NCI-H1417 treated with DMSO at 0.1 percent for 48 hours (cell line): Measurements from ENCODE around the gene PAPPA.

Source experiments
- DNase-seq: peaks from one replicate; lab custom pipeline; 2025; lab: John Stamatoyannopoulos, UW

Gene PAPPA

GRCh38 chr9:116422119-116422979, 268.8 kb downstream of the PAPPA start:
- DNase-seq, result no peak

- no peak for DNase-seq
Measured at GRCh38 chr9:116423149-116423548, 269.6 kb downstream of the PAPPA start.

DNA sequence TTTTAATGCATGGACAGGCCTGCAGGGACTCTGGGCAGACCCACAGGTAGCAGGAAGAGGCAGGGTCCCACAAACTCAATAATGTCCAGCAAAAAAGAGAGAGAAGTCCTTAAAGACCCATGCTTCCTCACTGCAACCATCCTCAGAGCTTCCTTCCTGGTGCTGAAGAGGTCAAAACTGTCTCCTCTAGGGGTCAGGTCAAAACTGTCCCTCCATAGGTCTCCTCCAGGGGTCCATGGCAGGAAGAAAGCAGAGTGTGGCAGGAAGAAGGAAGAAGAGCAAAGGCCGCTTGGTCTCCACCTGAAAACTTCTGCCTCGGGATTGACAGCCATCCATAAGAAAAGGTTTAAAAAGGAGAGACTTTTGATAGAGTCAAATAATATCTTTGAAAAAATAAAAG, 271.7 kb downstream of the PAPPA start:
- no peak for DNase-seq

- DNase-seq, result no peak
Measured at GRCh38 chr9:116430849-116431248, 277.3 kb downstream of the PAPPA start.

DNA sequence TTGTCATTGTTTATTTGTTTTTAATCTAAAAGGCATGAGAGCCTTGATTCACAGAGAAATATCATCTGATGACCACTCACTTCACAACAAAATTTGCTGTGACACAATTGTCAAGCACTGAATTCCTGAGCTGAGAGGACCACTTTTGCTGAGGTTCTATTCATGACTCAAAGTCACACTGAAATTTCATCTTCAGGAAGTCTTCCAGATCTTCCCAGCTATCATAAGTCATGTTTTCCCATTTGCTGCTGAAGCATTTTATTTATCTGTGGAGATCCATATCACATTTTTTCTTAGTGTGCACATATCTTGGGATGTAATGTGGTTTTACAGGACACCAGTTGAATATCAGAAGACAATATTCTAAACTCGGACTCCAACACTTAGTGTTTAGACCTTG, 278.5 kb downstream of the PAPPA start:
- DNase-seq, result no peak

DNA sequence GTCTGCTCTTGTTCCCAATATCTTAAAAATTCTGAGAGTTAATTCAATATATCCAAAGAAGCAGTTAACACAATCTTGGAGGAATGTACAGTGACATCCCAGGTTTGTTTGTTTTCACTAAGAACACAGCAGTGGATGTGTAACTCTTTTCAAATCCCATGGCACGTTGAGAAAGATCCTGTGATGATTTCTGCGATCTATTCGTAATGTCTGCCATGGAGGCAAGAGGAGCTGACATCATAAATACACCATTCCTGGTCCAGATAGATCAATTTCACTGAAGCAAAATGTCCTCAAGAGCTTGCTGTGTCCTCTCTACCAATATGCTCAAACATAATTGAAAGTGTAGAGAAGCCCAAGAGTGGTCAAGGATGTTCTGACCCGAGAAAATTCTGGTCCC, 280.7 kb downstream of the PAPPA start:
- DNase-seq, result no peak

GRCh38 chr9:116435706-116436105, 282.1 kb downstream of the PAPPA start:
- no peak for DNase-seq

GRCh38 chr9:116436121-116436520, 282.5 kb downstream of the PAPPA start:
- DNase-seq, result no peak

DNA sequence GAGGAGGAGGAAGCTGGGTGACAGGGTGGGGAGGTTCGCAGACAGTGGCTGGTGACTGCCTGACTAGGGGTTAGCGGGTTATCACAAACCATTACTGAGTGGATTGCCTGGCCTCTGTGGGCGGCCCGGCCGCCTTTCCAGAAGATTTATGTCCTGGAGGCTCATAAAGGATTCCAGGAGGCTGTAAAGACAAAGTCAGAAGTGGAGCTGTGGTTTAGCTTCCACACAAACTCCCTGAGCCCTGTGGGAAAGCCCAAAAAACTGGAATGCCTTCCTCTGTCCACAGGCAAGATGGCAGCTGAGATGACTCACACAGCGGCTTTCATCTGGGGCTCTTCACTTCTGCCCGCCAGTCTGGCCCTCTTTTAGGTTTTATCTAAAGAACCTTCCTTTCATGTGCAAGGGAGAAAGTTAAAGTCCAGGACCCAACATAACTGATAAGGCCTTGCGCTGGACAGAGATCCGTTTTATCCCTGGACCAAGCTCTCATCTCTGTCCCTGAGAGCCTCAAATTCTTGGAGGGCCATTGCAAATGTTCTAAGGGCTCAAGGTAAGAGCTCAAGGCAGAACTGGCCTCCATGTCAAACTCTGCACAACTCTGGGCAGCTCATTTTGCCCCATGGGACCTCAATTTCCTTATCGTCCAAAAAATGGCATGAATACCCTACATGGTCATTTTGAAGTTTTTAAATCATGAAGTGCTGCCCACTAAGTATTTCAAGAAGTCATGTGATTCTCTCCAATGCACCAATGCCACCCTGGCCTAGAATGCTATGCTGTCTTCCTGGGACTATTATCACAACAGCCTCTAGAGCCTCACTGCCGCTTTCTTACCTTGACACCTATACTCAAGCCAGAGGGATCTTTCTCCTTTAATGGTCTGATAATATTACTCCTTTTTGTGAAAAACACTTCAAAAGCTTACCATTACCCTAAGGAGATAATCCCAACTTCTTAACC, 284.1 kb downstream of the PAPPA start:
- no peak for DNase-seq

GRCh38 chr9:116442528-116442927, 288.9 kb downstream of the PAPPA start:
- no peak for DNase-seq

- no peak for DNase-seq
Measured at GRCh38 chr9:116447934-116448333, 294.3 kb downstream of the PAPPA start.

- DNase-seq, result no peak
Measured at GRCh38 chr9:116448431-116448830, 294.8 kb downstream of the PAPPA start.

DNA sequence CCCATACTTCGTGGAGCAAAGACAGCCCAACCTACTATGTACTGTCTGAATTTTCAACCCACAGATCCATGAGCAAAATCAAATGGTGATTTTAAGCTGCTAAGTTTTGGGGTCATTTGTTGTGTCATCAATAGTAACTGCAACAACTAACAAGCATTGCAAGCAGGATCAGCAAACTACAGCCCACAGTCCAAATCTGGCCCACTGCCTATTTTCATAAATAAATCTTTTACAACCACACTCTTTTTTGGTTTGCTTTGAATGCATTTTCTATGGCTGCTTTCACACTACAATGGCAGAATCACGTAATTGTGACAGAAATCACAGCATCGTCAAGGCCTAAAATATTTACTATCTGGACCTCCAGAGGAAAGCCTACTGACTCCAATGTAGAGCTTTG, 296.4 kb downstream of the PAPPA start:
- no peak for DNase-seq

- DNase-seq, result no peak
Measured at GRCh38 chr9:116450378-116451139, 297.0 kb downstream of the PAPPA start.

- DNase-seq, result no peak
Measured at GRCh38 chr9:116451500-116452115, 298.0 kb downstream of the PAPPA start.
